HG03045 (cell line): ENCODE data around the gene FSTL5.
"Not testable (repeated sequence)": the region's sequence is repeated elsewhere in the genome, so short reads cannot be mapped to it uniquely, and the experiment has no call there.

ENCODE experiments used
- ATAC-seq: cut with Tn5 transposase; IDR thresholded peaks from one replicate; pipeline ENCODE4 v1.9.1; 2021; ENCODE audit warnings: mild to moderate bottlenecking, moderate library complexity; ENCODE audit not compliant: unreplicated experiment

The FSTL5 gene

GRCh38 chr4:162104459-162105124, 59.2 kb downstream of the FSTL5 start:
- no peak for ATAC-seq

- ATAC-seq: not testable (repeated sequence)
Observed at GRCh38 chr4:162103908-162104307, 59.9 kb downstream of the FSTL5 start.

- ATAC-seq: no peak
Observed at GRCh38 chr4:162102713-162103112, 61.1 kb downstream of the FSTL5 start.

GRCh38 chr4:162101337-162101736, 62.5 kb downstream of the FSTL5 start:
- no peak for ATAC-seq

GRCh38 chr4:162075726-162076125, 88.1 kb downstream of the FSTL5 start:
- ATAC-seq: no peak

- ATAC-seq: no peak
Observed at GRCh38 chr4:162061214-162061613, 102.6 kb downstream of the FSTL5 start.

GRCh38 chr4:162059656-162060055, 104.1 kb downstream of the FSTL5 start:
- ATAC-seq: no peak

- ATAC-seq: no peak
Observed at GRCh38 chr4:162056990-162057389, 106.8 kb downstream of the FSTL5 start.

- no peak for ATAC-seq
Observed at GRCh38 chr4:162046135-162046534, 117.7 kb downstream of the FSTL5 start.

- ATAC-seq: no peak
Observed at GRCh38 chr4:162038112-162038511, 125.7 kb downstream of the FSTL5 start.

GRCh38 chr4:162017863-162018262, 145.9 kb downstream of the FSTL5 start:
- no peak for ATAC-seq

- no peak for ATAC-seq
Observed at GRCh38 chr4:162016991-162017390, 146.8 kb downstream of the FSTL5 start.

- ATAC-seq: no peak
Observed at GRCh38 chr4:162016219-162016618, 147.6 kb downstream of the FSTL5 start.

GRCh38 chr4:162015090-162015489, 148.7 kb downstream of the FSTL5 start:
- no peak for ATAC-seq

- no peak for ATAC-seq
Observed at GRCh38 chr4:162011089-162011488, 152.7 kb downstream of the FSTL5 start.

GRCh38 chr4:162010362-162010761, 153.4 kb downstream of the FSTL5 start:
- ATAC-seq: no peak

GRCh38 chr4:161992317-161992716, 171.5 kb downstream of the FSTL5 start:
- ATAC-seq: no peak

- ATAC-seq: no peak
Observed at GRCh38 chr4:161991811-161992210, 172.0 kb downstream of the FSTL5 start.

- no peak for ATAC-seq
Observed at GRCh38 chr4:161990721-161991120, 173.1 kb downstream of the FSTL5 start.

GRCh38 chr4:161988946-161989345, 174.9 kb downstream of the FSTL5 start:
- no peak for ATAC-seq

GRCh38 chr4:161987611-161988010, 176.2 kb downstream of the FSTL5 start:
- no peak for ATAC-seq

- ATAC-seq: no peak
Observed at GRCh38 chr4:161952382-161952781, 211.4 kb downstream of the FSTL5 start.
